K562 (cell line): ENCODE data around the gene TUBA8. TPM values are rescaled to one million over a fixed set of nuclear protein-coding genes. Genes with fewer than 3 reads are reported as not detected.

Source experiments
- ETV5 ChIP-seq: sonication (generic); formaldehyde crosslinking; IDR thresholded peaks from 2 replicates; pipeline ENCODE4 v1.4.0; 2020; ENCODE audit warnings: low read depth, mild to moderate bottlenecking, missing genetic modification reagents
- HDAC6 ChIP-seq: IDR thresholded peaks from 2 replicates; pipeline ENCODE4 v1.6.1; 2012; ENCODE audit warnings: low read depth, mild to moderate bottlenecking, control low read depth, inconsistent platforms, low read length, moderate library complexity
- HNRNPUL1 ChIP-seq: fragments of 200-400 bp; formaldehyde crosslinking; IDR thresholded peaks from 2 replicates; pipeline ENCODE4 v1.6.1; 2017; ENCODE audit warnings: low read length
- JUN ChIP-seq, 2 experiments: sonication (generic) in 1 of 2; formaldehyde crosslinking in 1 of 2; IDR thresholded peaks; 2 replicates each; pipeline versions ENCODE4 v1.6.1 to v1.8.0; 2012 to 2022; ENCODE audit warnings: borderline replicate concordance in 2 of 2, mild to moderate bottlenecking in 2 of 2, improper control_type of control experiment in 1 of 2, low read depth in 1 of 2, low read length in 1 of 2, missing genetic modification reagents in 1 of 2
- PTTG1 ChIP-seq: fragments of 450-650 bp; IDR thresholded peaks from 2 replicates; pipeline ENCODE4 v1.6.1; 2016; ENCODE audit warnings: low read depth, mild to moderate bottlenecking, missing genetic modification characterization, missing compliant biosample characterization
- THRAP3 ChIP-seq: fragments of 450-650 bp; IDR thresholded peaks from 2 replicates; pipeline ENCODE4 v1.6.1; 2016; ENCODE audit warnings: mild to moderate bottlenecking, inconsistent platforms, borderline replicate concordance
- U2AF2 ChIP-seq: fragments of 200-400 bp; formaldehyde crosslinking; optimal IDR thresholded peaks from 2 replicates; pipeline ENCODE3; 2017; ENCODE audit warnings: low read depth, mild to moderate bottlenecking, low read length
- XRCC3 ChIP-seq: fragments of 450-650 bp; IDR thresholded peaks from 2 replicates; pipeline ENCODE4 v1.6.1; 2017; ENCODE audit warnings: mild to moderate bottlenecking, moderate library complexity
- ZBTB7A ChIP-seq: IDR thresholded peaks from 2 replicates; pipeline ENCODE4 v1.6.1; 2011; ENCODE audit warnings: low read depth, mild to moderate bottlenecking, low read length, moderate library complexity, borderline replicate concordance; ENCODE audit not compliant: control insufficient read depth
- ZNF143 ChIP-seq: sonication (generic); formaldehyde crosslinking; IDR thresholded peaks from 2 replicates; pipeline ENCODE4 v1.9.0; 2022; ENCODE audit warnings: mild to moderate bottlenecking, missing genetic modification reagents
- ZNF408 ChIP-seq: fragments of 250-450 bp; sonication (Bioruptor Pico); IDR thresholded peaks from 2 replicates; pipeline ENCODE4 v1.4.0; 2020; ENCODE audit warnings: low read depth, mild to moderate bottlenecking, moderate library complexity
- ZNF76 ChIP-seq: fragments of 250-450 bp; sonication (Bioruptor Pico); IDR thresholded peaks from 2 replicates; pipeline ENCODE4 v1.4.0; 2020; ENCODE audit warnings: mild to moderate bottlenecking, moderate library complexity, borderline replicate concordance
- ZNF77 ChIP-seq: fragments of 250-450 bp; sonication (Bioruptor Pico); IDR thresholded peaks from 2 replicates; pipeline ENCODE4 v1.5.0; 2020
- polyA plus RNA-seq, 8 experiments: library from polyadenylated mRNA; depleted of rRNA in 4 of 8; stranded (reverse) in 5 of 8; unstranded in 3 of 8; fragments of >200 nt; fragmentation: Nextera tagmentation in 2 of 8; fragmentation: Illumina TruSeq in 1 of 8; extraction: Ambion mirVana in 2 of 8; extraction: Trizol in 1 of 8; gene quantifications; 2 replicates each; pipeline versions ENCODE4 v1.2.1 to v1.2.3, GENCODE V29; 2011 to 2014; ENCODE audit warnings: inconsistent platforms in 1 of 8, missing spikeins in 1 of 8
- total RNA-seq, 7 experiments: library from RNA; depleted of rRNA in 6 of 7; stranded (reverse); fragments of >200 nt in 6 of 7; fragmentation: Illumina TruSeq in 2 of 7; extraction: Trizol in 2 of 7; gene quantifications; 2 replicates each; pipeline versions ENCODE4 v1.2.1 to v1.2.3, GENCODE V29; 2011 to 2021; ENCODE audit warnings: low replicate concordance in 1 of 7

TUBA8 gene
- total and polyA plus RNA-seq, 9 of the 15 experiments (the other 6 are each of a cell fraction or from before 2014, with no cell fraction given): 0.07 to 1.1 (median 0.65) TPM

GRCh38 chr22:18078329-18079041, 32.1 kb upstream of the TUBA8 start (continued):
- TF ChIP-seq JUN (IDR thresholded peaks at IDR 0.05; ENCODE audit: borderline replicate concordance, low read depth, low read length) (no peak), JUN (CRISPR knock-in tag; IDR thresholded peaks at IDR 0.05; ENCODE audit: borderline replicate concordance) (no peak), HDAC6 (no peak), ETV5 (CRISPR knock-in tag) (no peak), ZNF143 (no peak), ZNF77 (CRISPR knock-in tag) (no peak), HNRNPUL1 (no peak), XRCC3 (no peak), ZNF76 (CRISPR knock-in tag) (no peak), THRAP3 (no peak), ZNF408 (CRISPR knock-in tag) (no peak), U2AF2 (no peak), PTTG1 (tag) (no peak), ZBTB7A (peak; percentile 93)
